ENCODE measurements around the gene KCNMB3.
"Not testable (repeated sequence)": the region's sequence is repeated elsewhere in the genome, so short reads cannot be mapped to it uniquely, and the experiment has no call there.

- TF ChIP-seq YY1 (IDR thresholded peaks at IDR 0.05); GABPA (IDR thresholded peaks at IDR 0.05 in 1 of 2, conservative IDR thresholded peaks at IDR 0.05 in 1 of 2); CTCF (IDR thresholded peaks at IDR 0.05; ENCODE audit: low read depth, low read length, missing input control); MAX (IDR thresholded peaks at IDR 0.05); FOXA1 (IDR thresholded peaks at IDR 0.05); REST (IDR thresholded peaks at IDR 0.05): not testable (repeated sequence)
Measured at GRCh38 chr3:179242859-179243258, 8.1 kb downstream of the KCNMB3 start.

Measured in liver (tissue), 3 donors.